ENCODE results near the gene CCDC97.
A peak's percentile ranks its signal among the peaks of the same experiment; 100 is the strongest.

CCDC97 gene

DNA sequence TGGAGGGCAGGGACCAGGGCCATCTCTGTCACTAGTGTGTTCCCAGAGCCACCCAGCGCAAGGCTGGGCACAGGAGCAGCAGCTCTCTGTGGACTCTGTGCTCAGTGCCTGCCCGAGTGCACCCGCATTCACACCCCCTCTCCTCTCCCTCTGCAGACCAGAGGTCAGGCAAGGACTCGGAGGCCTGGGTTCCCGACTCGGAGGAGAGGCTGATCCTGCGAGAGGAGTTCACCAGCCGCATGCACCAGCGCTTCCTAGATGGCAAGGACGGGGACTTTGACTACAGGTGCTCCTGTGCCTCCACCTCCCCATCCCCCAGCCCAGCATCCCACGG lies 10.2 kb downstream of the CCDC97 start:
- no peak for DNase-seq
- no peak overlapping the region for H3K4me3 Mint-ChIP-seq
- TF ChIP-seq, protein P1, sequence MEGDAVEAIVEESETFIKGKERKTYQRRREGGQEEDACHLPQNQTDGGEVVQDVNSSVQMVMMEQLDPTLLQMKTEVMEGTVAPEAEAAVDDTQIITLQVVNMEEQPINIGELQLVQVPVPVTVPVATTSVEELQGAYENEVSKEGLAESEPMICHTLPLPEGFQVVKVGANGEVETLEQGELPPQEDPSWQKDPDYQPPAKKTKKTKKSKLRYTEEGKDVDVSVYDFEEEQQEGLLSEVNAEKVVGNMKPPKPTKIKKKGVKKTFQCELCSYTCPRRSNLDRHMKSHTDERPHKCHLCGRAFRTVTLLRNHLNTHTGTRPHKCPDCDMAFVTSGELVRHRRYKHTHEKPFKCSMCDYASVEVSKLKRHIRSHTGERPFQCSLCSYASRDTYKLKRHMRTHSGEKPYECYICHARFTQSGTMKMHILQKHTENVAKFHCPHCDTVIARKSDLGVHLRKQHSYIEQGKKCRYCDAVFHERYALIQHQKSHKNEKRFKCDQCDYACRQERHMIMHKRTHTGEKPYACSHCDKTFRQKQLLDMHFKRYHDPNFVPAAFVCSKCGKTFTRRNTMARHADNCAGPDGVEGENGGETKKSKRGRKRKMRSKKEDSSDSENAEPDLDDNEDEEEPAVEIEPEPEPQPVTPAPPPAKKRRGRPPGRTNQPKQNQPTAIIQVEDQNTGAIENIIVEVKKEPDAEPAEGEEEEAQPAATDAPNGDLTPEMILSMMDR (IDR thresholded peaks at IDR 0.05) = no peak
- H3K27me3 Mint-ChIP-seq (ENCODE audit: low read depth, poor library complexity) = no peaks in the 10 kb centered on the region
- H3K9me3 Mint-ChIP-seq = no peaks in the 10 kb centered on the region
- H3K27ac Mint-ChIP-seq = peak overlapping the region; percentile 64
- H3K4me1 Mint-ChIP-seq = peaks cover 60% of the 10 kb centered on the region
- peaks cover 30% of the 10 kb centered on the region for H3K36me3 Mint-ChIP-seq (ENCODE audit: low read depth)

DNA sequence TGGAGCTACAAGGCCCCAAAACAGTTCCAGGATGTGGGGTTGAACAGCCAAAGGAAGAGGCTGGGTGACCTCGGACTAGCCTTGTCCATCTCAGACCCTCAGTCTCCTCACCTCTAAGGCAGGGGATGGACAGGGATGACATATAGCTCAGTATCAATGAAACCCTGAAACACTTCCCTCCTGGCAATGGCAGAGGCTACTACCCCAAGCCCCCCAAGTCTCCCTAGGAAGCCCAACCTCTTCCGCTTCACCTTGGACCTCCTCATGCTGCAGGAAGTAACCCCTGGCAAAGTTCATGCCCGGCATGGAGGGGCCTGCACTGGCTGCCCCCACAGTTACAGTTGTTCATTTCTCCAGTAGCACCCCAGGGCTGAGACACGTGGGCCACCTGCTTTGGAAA lies 10.6 kb downstream of the CCDC97 start:
- H3K27ac Mint-ChIP-seq = peak overlapping the region; percentile 85
- H3K27me3 Mint-ChIP-seq (ENCODE audit: low read depth, poor library complexity) = no peaks in the 10 kb centered on the region
- DNase-seq = no peak
- H3K4me1 Mint-ChIP-seq = peaks cover 64% of the 10 kb centered on the region
- H3K4me3 Mint-ChIP-seq = no peak overlapping the region
- H3K36me3 Mint-ChIP-seq (ENCODE audit: low read depth) = peaks cover 30% of the 10 kb centered on the region
- H3K9me3 Mint-ChIP-seq = no peaks in the 10 kb centered on the region
- TF ChIP-seq, protein P1 (IDR thresholded peaks at IDR 0.05) = no peak

DNA sequence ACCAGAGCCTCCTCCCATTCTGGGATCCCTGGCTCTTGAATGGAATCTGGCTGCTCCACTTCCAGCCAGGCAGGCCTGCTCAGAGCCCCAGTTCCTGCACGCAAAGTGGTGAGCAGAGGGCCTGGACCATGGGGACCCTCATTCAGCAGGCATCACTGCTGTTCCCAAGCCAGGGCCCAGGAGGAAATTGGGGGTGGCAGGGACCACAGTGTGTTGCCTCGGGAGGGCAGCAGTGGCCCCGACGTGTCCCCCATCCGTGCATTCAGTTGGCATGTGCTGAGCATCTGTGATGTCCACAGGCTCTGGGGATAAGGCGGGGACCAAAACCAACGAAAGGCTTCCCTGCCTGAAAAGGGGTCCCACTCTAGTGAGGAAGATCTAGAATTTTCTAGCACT lies 11.2 kb downstream of the CCDC97 start:
- Mint-ChIP-seq H3K27ac (peak overlapping the region; percentile 64), H3K36me3 (ENCODE audit: low read depth) (peaks cover 25% of the 10 kb centered on the region), H3K9me3 (no peaks in the 10 kb centered on the region), H3K27me3 (ENCODE audit: low read depth, poor library complexity) (no peaks in the 10 kb centered on the region), H3K4me1 (peaks cover 65% of the 10 kb centered on the region), H3K4me3 (no peak overlapping the region)
- DNase-seq = no peak
- TF ChIP-seq, protein P1 (IDR thresholded peaks at IDR 0.05) = no peak

DNA sequence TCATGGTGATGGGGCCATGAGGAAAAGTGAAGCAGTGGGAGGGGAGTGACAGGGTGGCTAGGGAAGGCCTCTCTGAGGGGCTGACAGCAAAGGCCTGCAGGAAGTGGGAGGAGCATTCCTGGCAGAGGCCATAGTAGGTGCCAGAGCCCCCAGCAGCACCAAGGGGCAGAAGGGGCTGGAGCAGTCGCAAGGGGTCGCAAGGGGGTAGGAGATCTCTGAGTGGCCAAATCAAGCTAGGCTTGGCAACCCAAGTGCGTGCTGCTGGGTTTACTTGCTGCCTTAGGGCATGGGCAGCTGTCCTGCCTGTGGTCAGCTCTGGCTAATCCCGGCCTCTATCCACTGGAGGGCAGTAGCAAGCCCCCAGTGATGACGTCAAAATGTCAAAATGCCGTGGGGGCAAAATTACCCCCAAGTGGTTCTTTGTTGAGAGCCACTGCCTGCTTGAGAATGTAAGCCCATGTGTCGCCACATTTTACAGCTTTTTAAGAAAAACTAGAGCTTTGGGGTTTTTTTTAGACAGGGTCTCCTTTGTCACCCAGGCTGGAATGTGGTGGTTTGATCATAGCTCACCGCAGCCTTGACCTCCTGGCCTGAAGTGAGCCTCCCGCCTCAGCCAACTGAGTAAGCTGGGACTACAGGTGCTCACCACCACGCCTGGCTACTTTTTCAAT lies 11.8 kb downstream of the CCDC97 start:
- Mint-ChIP-seq H3K9me3 (no peaks in the 10 kb centered on the region), H3K4me1 (peaks cover 70% of the 10 kb centered on the region), H3K27ac (peak overlapping the region; percentile 99), H3K27me3 (ENCODE audit: low read depth, poor library complexity) (no peaks in the 10 kb centered on the region), H3K36me3 (ENCODE audit: low read depth) (peaks cover 19% of the 10 kb centered on the region), H3K4me3 (no peak overlapping the region)
- TF ChIP-seq, protein P1 (IDR thresholded peaks at IDR 0.05) = peak; percentile 66
- DNase-seq = peak; percentile 62

DNA sequence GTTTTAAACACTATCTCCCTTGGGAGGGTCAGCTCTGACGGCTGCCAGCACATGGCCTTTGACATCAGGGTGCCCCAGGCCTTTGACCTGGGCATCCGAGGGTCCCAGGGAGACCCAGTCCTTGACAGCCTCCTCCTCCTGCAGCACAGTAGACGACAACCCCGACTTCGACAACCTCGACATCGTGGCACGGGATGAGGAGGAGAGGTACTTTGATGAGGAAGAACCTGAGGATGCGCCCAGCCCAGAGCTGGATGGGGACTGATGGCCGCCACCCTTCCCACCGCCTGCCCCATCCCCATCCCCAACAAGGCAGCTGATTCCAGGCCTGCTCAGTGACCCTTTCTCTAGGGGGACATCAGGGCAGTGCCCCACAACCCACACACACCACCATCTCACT lies 12.5 kb downstream of the CCDC97 start:
- Mint-ChIP-seq H3K27me3 (ENCODE audit: low read depth, poor library complexity) (no peaks in the 10 kb centered on the region), H3K36me3 (ENCODE audit: low read depth) (peaks cover 12% of the 10 kb centered on the region), H3K4me1 (peaks cover 77% of the 10 kb centered on the region), H3K4me3 (peak overlapping the region; percentile 53), H3K9me3 (no peaks in the 10 kb centered on the region), H3K27ac (peak overlapping the region; percentile 99)
- no peak for DNase-seq
- TF ChIP-seq, protein P1 (IDR thresholded peaks at IDR 0.05) = no peak

DNA sequence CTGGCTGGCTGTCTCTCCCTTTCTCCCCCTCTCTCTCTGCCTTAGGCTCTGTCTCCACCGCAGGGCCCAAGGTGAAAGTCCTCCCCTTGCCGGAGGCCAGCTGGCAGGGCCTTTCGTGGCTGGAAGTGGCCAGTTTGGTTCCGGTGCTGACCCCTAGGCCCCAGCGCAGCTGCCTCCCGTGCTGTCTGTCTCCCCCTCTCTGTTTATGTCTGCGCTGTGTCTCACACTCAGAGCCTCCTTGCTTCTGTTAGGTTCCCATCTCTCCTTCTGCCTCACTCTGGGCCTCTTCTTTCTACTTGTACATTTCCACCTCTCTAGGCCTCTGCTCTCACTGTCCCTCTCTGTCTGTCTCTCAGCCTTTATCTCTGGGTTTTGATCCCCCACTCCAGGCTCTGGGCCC lies 13.1 kb downstream of the CCDC97 start:
- H3K27me3 Mint-ChIP-seq (ENCODE audit: low read depth, poor library complexity) = no peaks in the 10 kb centered on the region
- peak overlapping the region; percentile 99 for H3K27ac Mint-ChIP-seq
- peak; percentile 24 for DNase-seq
- TF ChIP-seq, protein P1 (IDR thresholded peaks at IDR 0.05) = no peak
- peaks cover 80% of the 10 kb centered on the region for H3K4me1 Mint-ChIP-seq
- H3K36me3 Mint-ChIP-seq (ENCODE audit: low read depth) = peaks cover 6% of the 10 kb centered on the region
- peak overlapping the region; percentile 53 for H3K4me3 Mint-ChIP-seq
- no peaks in the 10 kb centered on the region for H3K9me3 Mint-ChIP-seq
